DMS53 treated with DMSO at 0.1 percent for 48 hours (cell line): ENCODE results near the gene FAM135A.
A peak's percentile ranks its signal among the peaks of the same experiment; 100 is the strongest.
"Not testable (repeated sequence)": the region's sequence is repeated elsewhere in the genome, so short reads cannot be mapped to it uniquely, and the experiment has no call there.

Source experiments
- DNase-seq: peaks from one replicate; lab custom pipeline; 2025; ENCODE audit not compliant: unreplicated experiment; lab: John Stamatoyannopoulos, UW

Gene FAM135A

GRCh38 chr6:70531133-70531532, 117.8 kb downstream of the FAM135A start:
- no peak for DNase-seq

- no peak for DNase-seq
These were observed 124.0 kb downstream of the FAM135A start for GRCh38 chr6:70537266-70537665.

- no peak for DNase-seq
These were observed 125.1 kb downstream of the FAM135A start for GRCh38 chr6:70538376-70538775.

- DNase-seq, result no peak
These were observed 134.0 kb downstream of the FAM135A start for GRCh38 chr6:70547313-70547712.

GRCh38 chr6:70547905-70548304, 134.6 kb downstream of the FAM135A start:
- DNase-seq, result no peak

GRCh38 chr6:70549327-70549726, 136.0 kb downstream of the FAM135A start:
- DNase-seq, result no peak

GRCh38 chr6:70551566-70551965, 138.3 kb downstream of the FAM135A start:
- DNase-seq, result no peak

GRCh38 chr6:70552286-70552940, 139.1 kb downstream of the FAM135A start:
- not testable (repeated sequence) for DNase-seq

GRCh38 chr6:70552974-70553373, 139.7 kb downstream of the FAM135A start:
- DNase-seq, result no peak

GRCh38 chr6:70557998-70558397, 144.7 kb downstream of the FAM135A start:
- no peak for DNase-seq

- not testable (repeated sequence) for DNase-seq
These were observed 149.1 kb downstream of the FAM135A start for GRCh38 chr6:70562401-70562800.

GRCh38 chr6:70563530-70563929, 150.2 kb downstream of the FAM135A start:
- no peak for DNase-seq

- peak; percentile 94 for DNase-seq
These were observed 153.6 kb downstream of the FAM135A start, which contains the start of gene SDHAF4 for GRCh38 chr6:70566751-70567382. Gene SDHAF4, plus strand, starts transcription at chr6:70566930. Its CDS starts 11 bp downstream, at chr6:70566941.

- no peak for DNase-seq
These were observed 161.3 kb downstream of the FAM135A start for GRCh38 chr6:70574643-70575042.

- peak; percentile 23 for DNase-seq
These were observed 162.7 kb downstream of the FAM135A start for GRCh38 chr6:70575899-70576495.

GRCh38 chr6:70586114-70586513, 172.8 kb downstream of the FAM135A start:
- DNase-seq, result no peak

GRCh38 chr6:70590400-70590799, 177.1 kb downstream of the FAM135A start:
- no peak for DNase-seq

- DNase-seq, result no peak
These were observed 179.2 kb downstream of the FAM135A start for GRCh38 chr6:70592391-70593117.

- no peak for DNase-seq
These were observed 179.8 kb downstream of the FAM135A start for GRCh38 chr6:70593118-70593486.

- no peak for DNase-seq
These were observed 185.9 kb downstream of the FAM135A start for GRCh38 chr6:70599187-70599586.

- no peak for DNase-seq
These were observed 187.7 kb downstream of the FAM135A start for GRCh38 chr6:70601014-70601413.

- no peak for DNase-seq
These were observed 190.9 kb downstream of the FAM135A start for GRCh38 chr6:70604254-70604653.
